Duodenal mucosa (tissue), 2 donors: ENCODE measurements around the gene WWOX.
"Not testable (repeated sequence)": the region's sequence is repeated elsewhere in the genome, so short reads cannot be mapped to it uniquely, and the experiment has no call there.

Experiments used
- H3K27ac ChIP-seq: one replicate; pipeline ENCODE4 v1.7.0; 2013; ENCODE audit warnings: low read depth, low read length
- H3K27me3 ChIP-seq, 2 donors: one replicate each; pipeline ENCODE4 v1.7.0; 2013; ENCODE audit warnings: low read length in 2 of 2, control low read depth in 1 of 2; ENCODE audit not compliant: insufficient read depth in 2 of 2, control insufficient read depth in 1 of 2
- H3K36me3 ChIP-seq, 2 donors: one replicate each; pipeline ENCODE4 v1.7.0; 2013; ENCODE audit warnings: low read length in 2 of 2, control low read depth in 1 of 2; ENCODE audit not compliant: insufficient read depth in 2 of 2, control insufficient read depth in 1 of 2
- H3K4me1 ChIP-seq, 2 donors: one replicate each; pipeline ENCODE4 v1.7.0; 2013; ENCODE audit warnings: low read length in 2 of 2, control low read depth in 1 of 2; ENCODE audit not compliant: insufficient read depth in 2 of 2, control insufficient read depth in 1 of 2
- H3K4me3 ChIP-seq, 2 donors: one replicate each; pipeline ENCODE4 v1.7.0; 2013; ENCODE audit warnings: low read length in 2 of 2, low read depth in 1 of 2
- H3K9ac ChIP-seq, 2 donors: one replicate each; pipeline ENCODE4 v1.7.0; 2013; ENCODE audit warnings: low read length in 2 of 2, low read depth in 1 of 2
- H3K9me3 ChIP-seq, 2 donors: one replicate each; pipeline ENCODE4 v1.7.0; 2013; ENCODE audit warnings: low read length in 2 of 2, control low read depth in 1 of 2; ENCODE audit not compliant: control insufficient read depth in 1 of 2

The WWOX gene

DNA sequence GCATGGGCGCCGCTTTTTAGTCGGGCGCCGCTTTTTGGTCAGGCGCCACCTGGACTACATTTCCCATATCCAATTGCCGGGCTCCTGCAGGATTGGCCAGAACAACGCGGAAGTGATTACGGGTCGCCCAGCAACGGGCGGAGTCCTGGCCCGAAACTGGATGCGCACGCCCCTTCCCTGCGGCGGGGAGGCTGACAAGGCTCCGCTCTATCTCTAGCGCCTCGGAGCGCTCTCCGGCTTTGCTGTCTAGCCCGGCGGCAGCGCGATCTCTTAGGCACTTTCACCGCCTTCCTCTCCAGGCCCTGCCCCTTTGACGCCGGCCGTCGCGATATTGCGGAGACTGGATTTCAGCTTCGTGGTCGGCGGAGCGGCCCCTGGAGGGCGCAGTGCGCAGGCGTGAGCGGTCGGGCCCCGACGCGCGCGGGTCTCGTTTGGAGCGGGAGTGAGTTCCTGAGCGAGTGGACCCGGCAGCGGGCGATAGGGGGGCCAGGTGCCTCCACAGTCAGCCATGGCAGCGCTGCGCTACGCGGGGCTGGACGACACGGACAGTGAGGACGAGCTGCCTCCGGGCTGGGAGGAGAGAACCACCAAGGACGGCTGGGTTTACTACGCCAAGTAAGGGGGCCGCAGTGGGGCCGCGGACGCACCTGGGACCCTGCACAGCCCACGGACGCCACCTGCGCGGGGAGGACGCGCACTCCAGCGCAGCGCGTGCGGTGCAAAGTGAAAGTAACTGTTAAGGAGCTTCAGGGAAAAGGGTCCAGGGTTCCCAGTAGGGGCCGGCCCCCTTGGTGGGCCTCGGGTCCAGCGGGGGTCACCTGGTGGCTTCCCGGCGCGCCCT lies at the start of gene WWOX:
Gene WWOX (plus strand): TSS at position 384 of the 841 bp plus-strand sequence.
- Histone ChIP-seq H3K9me3 (no peaks in the 10 kb centered on the region), H3K4me3 (peak within 1 kb of the TSS; percentile 91 to 96), H3K9ac (peak within 1 kb of the TSS; percentile 88 to 98), H3K27me3 (no peaks in the 10 kb centered on the region), H3K27ac (peak within 1 kb of the TSS; percentile 81), H3K4me1 (peaks cover 7 to 12% of the 10 kb centered on the region in 2 donors), H3K36me3 (no peaks in the 10 kb centered on the region)

- H3K36me3 ChIP-seq, result no peaks in the 10 kb centered on the region
- no peak overlapping the region for H3K27ac ChIP-seq
These were observed 48.6 kb upstream of the WWOX start for GRCh38 chr16:78050734-78051400.

DNA sequence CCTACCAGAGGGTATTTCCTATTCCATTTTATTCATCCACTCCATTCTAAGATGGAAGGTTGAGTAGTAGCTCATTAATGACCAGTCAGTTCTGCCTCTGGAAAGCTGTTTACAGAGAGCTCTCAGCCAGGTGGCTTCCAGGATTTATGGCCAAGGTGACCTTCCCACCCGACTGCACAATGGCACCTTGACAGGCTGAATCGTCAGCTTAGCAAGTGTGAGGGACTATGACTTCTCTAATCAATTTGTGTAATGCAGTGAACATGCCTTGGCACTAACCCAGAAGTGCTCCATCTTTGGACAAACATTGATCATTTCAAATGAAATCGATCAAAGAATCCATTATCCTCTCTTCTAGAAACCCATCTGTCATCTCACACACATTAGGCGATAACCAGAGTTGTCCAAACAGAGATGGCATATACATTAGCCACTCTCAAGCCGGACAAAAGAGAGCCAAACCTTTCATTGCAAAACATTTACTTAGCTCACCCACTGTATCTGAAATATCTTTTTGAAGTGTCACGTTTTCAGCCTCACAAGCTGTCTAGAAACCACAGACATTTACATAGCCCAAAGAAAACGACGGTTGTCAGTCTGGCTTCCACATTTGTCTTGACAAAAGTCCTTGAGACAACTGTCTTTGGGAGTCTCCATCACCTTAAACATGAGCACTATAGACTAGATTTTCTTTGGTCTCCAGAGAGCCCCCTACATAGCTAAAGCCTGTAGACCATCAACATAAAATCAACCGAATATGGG lies 41.5 kb upstream of the WWOX start:
- Histone ChIP-seq H3K9ac (no peak overlapping the region), H3K27ac (no peak overlapping the region), H3K9me3 (no peaks in the 10 kb centered on the region), H3K36me3 (no peaks in the 10 kb centered on the region), H3K4me1 (no peaks in the 10 kb centered on the region), H3K4me3 (no peak overlapping the region), H3K27me3 (peaks cover 0 to 5% of the 10 kb centered on the region in 2 donors)

More at GRCh38 chr16:78050734-78051400, 48.6 kb upstream of the WWOX start:
- Histone ChIP-seq H3K9ac (no peak overlapping the region), H3K9me3 (no peaks in the 10 kb centered on the region), H3K27me3 (peaks cover 2% of the 10 kb centered on the region in 2 donors), H3K4me1 (no peaks in the 10 kb centered on the region), H3K4me3 (no peak overlapping the region)

DNA sequence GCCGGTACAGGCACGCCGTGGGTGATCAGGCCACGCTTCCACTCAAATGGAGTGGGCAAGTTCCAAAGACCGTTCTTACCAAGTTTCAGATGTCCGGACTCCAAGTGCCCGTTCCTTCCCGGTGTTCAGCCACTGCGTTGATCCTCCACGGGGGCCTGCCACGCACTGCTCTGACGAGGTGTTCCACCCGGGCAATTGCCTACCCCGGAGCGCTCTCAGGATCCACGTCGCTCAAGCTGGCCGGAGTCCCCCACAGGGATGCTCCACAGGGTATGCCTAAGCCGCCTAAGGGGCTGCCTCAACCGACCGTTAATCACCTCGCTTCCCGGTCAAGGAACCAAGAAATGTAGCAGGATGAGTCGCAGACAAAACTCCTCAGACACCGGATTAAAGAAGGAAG lies 39.6 kb upstream of the WWOX start:
- H3K27ac ChIP-seq, H3K4me3 ChIP-seq, H3K9me3 ChIP-seq, H3K4me1 ChIP-seq, H3K9ac ChIP-seq, H3K36me3 ChIP-seq, H3K27me3 ChIP-seq: not testable (repeated sequence)

DNA sequence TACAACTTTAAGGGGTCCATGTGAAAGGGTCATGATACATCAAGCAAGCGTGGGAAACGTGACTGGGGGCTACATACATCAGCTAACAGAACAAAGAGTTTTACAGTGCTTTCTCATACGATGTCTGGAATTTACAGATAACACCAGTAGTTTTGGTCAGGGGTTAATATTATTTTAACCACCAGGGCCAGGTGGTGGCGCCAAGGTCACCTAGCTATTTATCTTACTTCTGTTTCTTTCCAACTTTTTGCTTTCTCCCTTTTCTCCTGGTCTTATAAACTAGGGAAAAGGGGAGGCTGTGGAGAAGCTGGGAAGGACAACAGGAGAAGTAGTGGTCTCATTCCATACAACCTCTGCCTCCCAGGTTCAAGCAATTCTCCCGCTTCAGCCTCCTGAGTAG lies 39.2 kb upstream of the WWOX start:
- no peaks in the 10 kb centered on the region for H3K9me3 ChIP-seq

GRCh38 chr16:78060809-78061208 lies 38.6 kb upstream of the WWOX start:
- H3K9ac ChIP-seq, result no peak overlapping the region
- no peak overlapping the region for H3K4me3 ChIP-seq
- H3K27ac ChIP-seq, result no peak overlapping the region
- H3K4me1 ChIP-seq, result no peaks in the 10 kb centered on the region
- H3K27me3 ChIP-seq, result peaks cover 0 to 4% of the 10 kb centered on the region in 2 donors
- H3K36me3 ChIP-seq, result no peaks in the 10 kb centered on the region
- H3K9me3 ChIP-seq, result no peaks in the 10 kb centered on the region

More for the DNA sequence above, 39.2 kb upstream of the WWOX start:
- H3K9ac ChIP-seq, result no peak overlapping the region
- peaks cover 0 to 5% of the 10 kb centered on the region in 2 donors for H3K27me3 ChIP-seq
- H3K27ac ChIP-seq, result no peak overlapping the region
- no peak overlapping the region for H3K4me3 ChIP-seq
- no peaks in the 10 kb centered on the region for H3K4me1 ChIP-seq
- no peaks in the 10 kb centered on the region for H3K36me3 ChIP-seq

GRCh38 chr16:78065319-78065718 lies 34.1 kb upstream of the WWOX start:
- no peaks in the 10 kb centered on the region for H3K9me3 ChIP-seq
- H3K4me1 ChIP-seq, result no peaks in the 10 kb centered on the region
- H3K36me3 ChIP-seq, result no peaks in the 10 kb centered on the region
- no peaks in the 10 kb centered on the region for H3K27me3 ChIP-seq
- no peak overlapping the region for H3K4me3 ChIP-seq
- H3K27ac ChIP-seq, result no peak overlapping the region
- no peak overlapping the region for H3K9ac ChIP-seq

DNA sequence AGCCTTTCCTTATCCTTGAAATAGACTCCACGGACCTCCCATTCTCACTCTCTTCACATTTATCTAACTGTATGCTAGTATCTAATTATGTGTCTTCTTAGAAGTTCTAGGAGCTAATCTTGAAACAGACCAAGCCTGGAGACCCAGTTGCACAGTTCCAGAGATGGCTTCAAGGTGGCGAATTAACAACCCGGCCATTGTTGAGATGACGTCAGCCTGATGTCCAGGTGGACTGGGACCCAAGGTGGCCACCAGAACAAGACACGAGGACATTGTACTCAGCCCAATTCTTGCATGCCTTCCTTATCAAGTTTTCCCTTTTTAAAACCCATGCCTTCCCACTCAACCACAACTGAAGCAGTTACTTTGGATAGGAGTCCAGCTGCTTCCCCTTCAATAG lies 29.5 kb upstream of the WWOX start:
- no peaks in the 10 kb centered on the region for H3K4me1 ChIP-seq

DNA sequence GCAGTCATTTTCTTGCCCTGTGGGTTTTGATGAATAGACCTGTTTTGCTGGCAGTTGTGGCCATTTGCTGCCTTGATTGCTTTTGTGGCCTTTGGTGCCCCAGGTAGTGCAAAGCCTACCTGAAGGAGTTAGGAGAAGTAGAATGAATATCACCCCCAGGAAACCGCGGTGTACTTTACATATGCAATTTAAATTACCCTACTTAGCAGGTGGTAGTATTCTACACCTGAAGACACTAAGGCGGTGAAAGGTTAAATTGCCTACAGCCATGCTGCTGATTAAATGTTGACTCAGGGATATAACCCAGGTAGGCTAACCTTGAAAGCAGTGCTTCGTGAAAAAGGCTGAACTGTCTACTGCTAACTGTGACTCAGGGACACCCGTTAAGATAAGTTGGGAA lies 27.2 kb upstream of the WWOX start:
- no peak overlapping the region for H3K4me3 ChIP-seq
- no peak overlapping the region for H3K9ac ChIP-seq
- no peaks in the 10 kb centered on the region for H3K4me1 ChIP-seq
- H3K36me3 ChIP-seq, result no peaks in the 10 kb centered on the region
- H3K27ac ChIP-seq, result no peak overlapping the region
- no peaks in the 10 kb centered on the region for H3K9me3 ChIP-seq
- H3K27me3 ChIP-seq, result no peaks in the 10 kb centered on the region

More for the DNA sequence above, 29.5 kb upstream of the WWOX start:
- H3K27me3 ChIP-seq, result no peaks in the 10 kb centered on the region
- no peak overlapping the region for H3K27ac ChIP-seq
- no peaks in the 10 kb centered on the region for H3K36me3 ChIP-seq
- no peak overlapping the region for H3K9ac ChIP-seq
- H3K9me3 ChIP-seq, result no peaks in the 10 kb centered on the region
- no peak overlapping the region for H3K4me3 ChIP-seq

DNA sequence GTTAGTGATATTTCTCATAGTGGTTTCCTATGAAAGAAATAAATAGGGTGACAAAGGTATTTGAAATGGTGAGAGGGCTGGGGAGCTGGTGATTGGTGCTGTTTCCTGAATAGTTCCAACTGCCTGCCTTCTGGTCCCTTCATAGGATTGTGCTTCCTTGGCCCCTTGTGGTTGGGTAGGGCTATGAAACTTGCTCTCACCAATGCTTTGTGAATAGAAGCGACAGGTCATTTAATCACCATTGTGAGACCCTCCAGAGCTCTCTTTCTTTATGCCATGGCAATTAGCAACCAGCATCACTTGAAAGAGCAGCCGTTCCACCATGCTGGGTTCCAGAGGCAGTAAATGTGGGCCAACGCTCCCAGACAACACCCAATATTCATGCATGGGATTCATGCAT lies 23.7 kb upstream of the WWOX start:
- no peak overlapping the region for H3K27ac ChIP-seq
- no peaks in the 10 kb centered on the region for H3K27me3 ChIP-seq
- no peak overlapping the region for H3K9ac ChIP-seq
- H3K4me1 ChIP-seq, result no peaks in the 10 kb centered on the region
- H3K36me3 ChIP-seq, result no peaks in the 10 kb centered on the region
- no peak overlapping the region for H3K4me3 ChIP-seq
- no peaks in the 10 kb centered on the region for H3K9me3 ChIP-seq
